GM23248 (cell line): ENCODE measurements around the gene KCNIP1. TPM values are rescaled to one million over a fixed set of nuclear protein-coding genes. Genes with fewer than 3 reads are reported as not detected.

Experiments
- DNase-seq: peaks from one replicate; pipeline ENCODE4 v3.0.0-alpha.2; 2015
- H2AFZ ChIP-seq: fragments of 200-600 bp; sonication (generic); 2 replicates; pipeline ENCODE4 v1.6.1; 2016; ENCODE audit warnings: antibody characterized with exemption
- H3F3A ChIP-seq: fragments of 200-600 bp; sonication (generic); 2 replicates; pipeline ENCODE4 v1.6.1; 2016; ENCODE audit warnings: mild to moderate bottlenecking, antibody characterized with exemption, mixed run types; ENCODE audit not compliant: insufficient read depth
- H3K27ac ChIP-seq: fragments of 200-600 bp; sonication (generic); 2 replicates; pipeline ENCODE4 v1.5.1; 2016; ENCODE audit warnings: mild to moderate bottlenecking
- H3K27me3 ChIP-seq: fragments of 200-600 bp; sonication (generic); replicated peaks from 2 replicates; pipeline ENCODE4 v1.6.1; 2016; ENCODE audit warnings: mild to moderate bottlenecking; ENCODE audit not compliant: insufficient read depth
- H3K36me3 ChIP-seq: fragments of 200-600 bp; sonication (generic); 2 replicates; pipeline ENCODE4 v1.6.1; 2016; ENCODE audit warnings: low read depth, mild to moderate bottlenecking
- H3K4me1 ChIP-seq: fragments of 200-600 bp; sonication (generic); 2 replicates; pipeline ENCODE4 v1.6.1; 2016; ENCODE audit warnings: mild to moderate bottlenecking; ENCODE audit not compliant: insufficient read depth
- H3K4me2 ChIP-seq: fragments of 200-600 bp; sonication (generic); one replicate; pipeline ENCODE4 v1.6.1; 2016; ENCODE audit warnings: mild to moderate bottlenecking; ENCODE audit not compliant: unreplicated experiment
- H3K4me3 ChIP-seq: fragments of 200-600 bp; sonication (generic); 2 replicates; pipeline ENCODE4 v1.5.1; 2016; ENCODE audit warnings: mild to moderate bottlenecking
- H3K79me2 ChIP-seq: fragments of 200-600 bp; sonication (generic); 2 replicates; pipeline ENCODE4 v1.6.1; 2016; ENCODE audit warnings: mild to moderate bottlenecking; ENCODE audit not compliant: insufficient read depth
- H3K9ac ChIP-seq: fragments of 200-600 bp; sonication (generic); 2 replicates; pipeline ENCODE4 v1.6.1; 2016; ENCODE audit warnings: mild to moderate bottlenecking
- H3K9me2 ChIP-seq: fragments of 200-600 bp; sonication (generic); 2 replicates; pipeline ENCODE4 v1.6.1; 2016; ENCODE audit warnings: mixed run types, mild to moderate bottlenecking, moderate library complexity; ENCODE audit not compliant: insufficient read depth
- H3K9me3 ChIP-seq: fragments of 200-600 bp; sonication (generic); one replicate; pipeline ENCODE4 v1.6.1; 2017; ENCODE audit warnings: low read depth
- H4K20me1 ChIP-seq: fragments of 200-600 bp; sonication (generic); 2 replicates; pipeline ENCODE4 v1.6.0; 2016; ENCODE audit not compliant: insufficient read depth
- EZH2 ChIP-seq: fragments of 200-600 bp; sonication (generic); IDR thresholded peaks from 2 replicates; pipeline ENCODE4 v1.6.1; 2018; ENCODE audit warnings: antibody characterized with exemption, mild to moderate bottlenecking; ENCODE audit not compliant: insufficient read depth, poor library complexity, severe bottlenecking
- EZH2phosphoT487 ChIP-seq: fragments of 200-600 bp; sonication (generic); IDR thresholded peaks from 2 replicates; pipeline ENCODE4 v1.6.1; 2018; ENCODE audit warnings: antibody characterized with exemption, moderate library complexity, mild to moderate bottlenecking, low read depth; ENCODE audit not compliant: insufficient read depth
- WGBS, 2 experiments: methylation state at CpG; one replicate each; pipeline ENCODE4 v1.1.6; 2015 to 2017; ENCODE audit warnings: low lambda C conversion rate in 2 of 2, low coverage in 1 of 2; ENCODE audit errors: missing lambda C conversion rate in 2 of 2; 5-methylcytosine and 5-hydroxymethylcytosine counted together
- in situ Hi-C: fragments of 300-500 bp; cut with MboI; formaldehyde crosslinking; loops from 2 replicates; pipeline ENCODE4 v1.15.0; 2020
- polyA plus RNA-seq: library from polyadenylated mRNA; unstranded; fragments of >200 nt; fragmentation: Nextera tagmentation; extraction: Ambion mirVana; gene quantifications from 2 replicates; pipeline ENCODE4 v1.2.1, GENCODE V29; 2016
- total RNA-seq: library from RNA; depleted of rRNA; stranded (reverse); fragments of >200 nt; shearing (Covaris generic); gene quantifications from 2 replicates; pipeline ENCODE4 v1.2.3, GENCODE V29; 2014

Gene KCNIP1
- total and polyA plus RNA-seq, 2 experiments from 2014 or later, result not detected

GRCh38 chr5:170479484-170479883 lies 24.3 kb upstream of the KCNIP1 start:
- no peaks in the 10 kb centered on the region for H3K27me3 ChIP-seq
- no peaks in the 10 kb centered on the region for H3K9me2 ChIP-seq
- H3K9me3 ChIP-seq, result no peaks in the 10 kb centered on the region
- no peak overlapping the region for H3K27ac ChIP-seq
- 0 out of 2 replicates have a peak, but pooled peaks cover 6% of the 10 kb centered on the region for H3K4me1 ChIP-seq
- no peak overlapping the region for H3K4me3 ChIP-seq
- no peaks in the 10 kb centered on the region for H4K20me1 ChIP-seq
- DNase-seq, result no peak
- H3F3A ChIP-seq, result no peaks in the 10 kb centered on the region
- H3K4me2 ChIP-seq, result no peak overlapping the region
- in situ Hi-C loops, result no loop called here
- 53 to 57% methylated on average over 4 of the region's 4 CpGs for WGBS, 2 experiments
- no peak overlapping the region for H3K9ac ChIP-seq
- H3K79me2 ChIP-seq, result no peaks in the 10 kb centered on the region
- no peak overlapping the region for H2AFZ ChIP-seq
- no peak for TF ChIP-seq EZH2
- no peak for TF ChIP-seq EZH2phosphoT487
- H3K36me3 ChIP-seq, result no peaks in the 10 kb centered on the region

- H3K27ac ChIP-seq, result no peak overlapping the region
- H3K4me3 ChIP-seq, result no peak overlapping the region
- no peak for DNase-seq
- H3K9me2 ChIP-seq, result no peaks in the 10 kb centered on the region
- TF ChIP-seq EZH2 (no peak), EZH2phosphoT487 (no peak)
- no peaks in the 10 kb centered on the region for H4K20me1 ChIP-seq
- no peaks in the 10 kb centered on the region for H3K27me3 ChIP-seq
- no peak overlapping the region for H3K9ac ChIP-seq
- in situ Hi-C loops, result no loop called here
- H3K4me1 ChIP-seq, result 0 out of 2 replicates have a peak, but pooled peaks cover 6% of the 10 kb centered on the region
- H3K4me2 ChIP-seq, result no peak overlapping the region
- no peaks in the 10 kb centered on the region for H3K79me2 ChIP-seq
- H2AFZ ChIP-seq, result no peak overlapping the region
- H3K36me3 ChIP-seq, result no peaks in the 10 kb centered on the region
- WGBS, 2 experiments, result 95 to 96% methylated on average over 5 of the region's 5 CpGs
- no peaks in the 10 kb centered on the region for H3F3A ChIP-seq
- no peaks in the 10 kb centered on the region for H3K9me3 ChIP-seq
These were observed 23.6 kb upstream of the KCNIP1 start for GRCh38 chr5:170480260-170480659.

GRCh38 chr5:170481849-170482248 lies 22.0 kb upstream of the KCNIP1 start:
- no peak overlapping the region for H2AFZ ChIP-seq

GRCh38 chr5:170482511-170482910 lies 21.3 kb upstream of the KCNIP1 start:
- Histone ChIP-seq H3K9me3 (no peaks in the 10 kb centered on the region), H3K79me2 (no peaks in the 10 kb centered on the region), H3K4me3 (no peak overlapping the region), H3K36me3 (no peaks in the 10 kb centered on the region), H3K4me1 (0 out of 2 replicates have a peak, but pooled peaks cover 6% of the 10 kb centered on the region), H4K20me1 (no peaks in the 10 kb centered on the region), H3F3A (no peaks in the 10 kb centered on the region), H3K9me2 (no peaks in the 10 kb centered on the region), H3K4me2 (no peak overlapping the region), H3K27ac (no peak overlapping the region), H3K9ac (no peak overlapping the region), H2AFZ (no peak overlapping the region), H3K27me3 (no peaks in the 10 kb centered on the region)
- in situ Hi-C loops, result no loop called here
- no peak for DNase-seq
- TF ChIP-seq EZH2phosphoT487 (no peak), EZH2 (no peak)
- 68 to 72% methylated on average over 4 of the region's 4 CpGs for WGBS, 2 experiments

More at GRCh38 chr5:170481849-170482248, 22.0 kb upstream of the KCNIP1 start:
- 0 out of 2 replicates have a peak, but pooled peaks cover 6% of the 10 kb centered on the region for H3K4me1 ChIP-seq
- H3K9me2 ChIP-seq, result no peaks in the 10 kb centered on the region
- in situ Hi-C loops, result no loop called here
- TF ChIP-seq EZH2phosphoT487, result no peak
- no peak for TF ChIP-seq EZH2
- no peak overlapping the region for H3K27ac ChIP-seq
- no peaks in the 10 kb centered on the region for H3K9me3 ChIP-seq
- 63 to 68% methylated on average over 2 of the region's 2 CpGs for WGBS, 2 experiments
- no peaks in the 10 kb centered on the region for H3F3A ChIP-seq
- no peak for DNase-seq
- no peaks in the 10 kb centered on the region for H4K20me1 ChIP-seq
- no peaks in the 10 kb centered on the region for H3K27me3 ChIP-seq
- H3K4me2 ChIP-seq, result no peak overlapping the region
- no peak overlapping the region for H3K9ac ChIP-seq
- no peaks in the 10 kb centered on the region for H3K36me3 ChIP-seq
- no peaks in the 10 kb centered on the region for H3K79me2 ChIP-seq
- no peak overlapping the region for H3K4me3 ChIP-seq
